ENCODE results near the gene RBMS3. TPM values are rescaled to one million over a fixed set of nuclear protein-coding genes. Genes with fewer than 3 reads are reported as not detected.
"Not testable (repeated sequence)": the region's sequence is repeated elsewhere in the genome, so short reads cannot be mapped to it uniquely, and the experiment has no call there.

Gene RBMS3
- total and polyA plus RNA-seq, 2 of the 13 experiments (the other 11 are each of a cell fraction or from before 2014, with no cell fraction given), result not detected

DNA sequence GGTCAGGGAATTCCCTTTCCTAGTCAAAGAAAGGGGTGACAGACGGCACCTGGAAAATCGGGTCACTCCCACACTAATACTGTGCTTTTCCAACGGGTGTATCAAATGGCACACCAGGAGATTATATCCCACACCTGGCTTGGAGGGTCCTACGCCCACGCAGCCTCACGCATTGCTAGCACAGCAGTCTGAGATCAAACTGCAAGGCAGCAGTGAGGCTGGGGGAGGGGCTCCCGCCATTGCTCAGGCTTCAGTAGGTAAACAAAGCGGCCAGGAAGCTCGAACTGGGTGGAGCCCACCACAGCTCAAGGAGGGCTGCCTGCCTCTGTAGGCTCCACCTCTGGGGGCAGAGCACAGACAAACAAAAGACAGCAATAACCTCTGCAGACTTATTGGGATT is 769.2 kb downstream of the RBMS3 start:
- in situ Hi-C loops (cut with HindIII; ENCODE audit: extremely low pct_ligation_motif_present, low pct_unique_long_range_greater_than_20kb); FAIRE-seq: not testable (repeated sequence)

DNA sequence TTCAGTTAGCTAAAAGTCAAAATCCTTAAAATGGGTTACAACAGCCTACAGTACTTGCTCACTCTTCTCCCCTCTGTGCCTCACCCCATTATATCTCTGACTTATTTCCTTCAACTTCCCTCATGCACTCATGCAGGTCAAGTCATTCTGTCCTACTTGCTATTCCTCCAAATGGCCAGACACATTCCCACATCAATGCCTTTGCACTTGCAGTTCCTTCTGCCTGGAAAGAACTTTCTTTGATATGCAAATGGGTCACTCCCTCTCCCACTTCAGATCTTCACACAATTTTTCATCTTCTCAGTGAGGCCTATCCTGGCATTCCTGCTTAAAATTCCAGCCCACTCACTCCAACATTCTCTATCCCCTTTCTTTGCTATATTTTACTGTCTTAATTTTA is 778.4 kb downstream of the RBMS3 start:
- ChIA-PET POLR2A (no interaction called here), CTCF (ENCODE audit: low intra/inter-chr PET ratio, low total read pairs) (no interaction called here)
- no peak for DNase-seq (ENCODE audit: low spot score)
- TF ChIP-seq SETDB1 (CRISPR knock-in tag; IDR thresholded peaks at IDR 0.05; ENCODE audit: borderline replicate concordance) (no peak), GZF1 (CRISPR knock-in tag; IDR thresholded peaks at IDR 0.05) (no peak), IKZF4 (CRISPR knock-in tag; IDR thresholded peaks at IDR 0.05; ENCODE audit: borderline replicate concordance, low read depth, not compliant biosample characterization) (no peak), ZNF766 (CRISPR knock-in tag; IDR thresholded peaks at IDR 0.05; ENCODE audit: borderline replicate concordance) (no peak), ZFP36L2 (CRISPR knock-in tag; IDR thresholded peaks at IDR 0.05) (no peak), GFI1 (CRISPR knock-in tag; IDR thresholded peaks at IDR 0.05; ENCODE audit: borderline replicate concordance) (no peak), MED8 (CRISPR knock-in tag; IDR thresholded peaks at IDR 0.05; ENCODE audit: insufficient replicate concordance) (no peak), HMG20A (CRISPR knock-in tag; IDR thresholded peaks at IDR 0.05; ENCODE audit: borderline replicate concordance) (no peak), JARID2 (CRISPR knock-in tag; IDR thresholded peaks at IDR 0.05; ENCODE audit: insufficient replicate concordance) (no peak), EZH2 (conservative IDR thresholded peaks at IDR 0.05; ENCODE audit: low read depth, low read length) (no peak), FOXC1 (CRISPR knock-in tag; IDR thresholded peaks at IDR 0.05; ENCODE audit: borderline replicate concordance) (no peak)
- TF ChIP-seq, protein P1, sequence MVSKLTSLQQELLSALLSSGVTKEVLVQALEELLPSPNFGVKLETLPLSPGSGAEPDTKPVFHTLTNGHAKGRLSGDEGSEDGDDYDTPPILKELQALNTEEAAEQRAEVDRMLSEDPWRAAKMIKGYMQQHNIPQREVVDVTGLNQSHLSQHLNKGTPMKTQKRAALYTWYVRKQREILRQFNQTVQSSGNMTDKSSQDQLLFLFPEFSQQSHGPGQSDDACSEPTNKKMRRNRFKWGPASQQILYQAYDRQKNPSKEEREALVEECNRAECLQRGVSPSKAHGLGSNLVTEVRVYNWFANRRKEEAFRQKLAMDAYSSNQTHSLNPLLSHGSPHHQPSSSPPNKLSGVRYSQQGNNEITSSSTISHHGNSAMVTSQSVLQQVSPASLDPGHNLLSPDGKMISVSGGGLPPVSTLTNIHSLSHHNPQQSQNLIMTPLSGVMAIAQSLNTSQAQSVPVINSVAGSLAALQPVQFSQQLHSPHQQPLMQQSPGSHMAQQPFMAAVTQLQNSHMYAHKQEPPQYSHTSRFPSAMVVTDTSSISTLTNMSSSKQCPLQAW (CRISPR knock-in tag; IDR thresholded peaks at IDR 0.05), result no peak
- FAIRE-seq, result no peak
- Histone ChIP-seq H3K4me2 (ENCODE audit: low read depth, low read length) (no peak overlapping the region), H3K27me3 (ENCODE audit: control insufficient read depth in 1 of 2, insufficient read depth in 2 of 2, low read length in 2 of 2) (no peaks in the 10 kb centered on the region), H3K9me3 (ENCODE audit: low read length) (no peaks in the 10 kb centered on the region), H3K4me1 (ENCODE audit: insufficient read depth, low read length) (peaks cover 8% of the 10 kb centered on the region; the same call in 1 of the 2 replicates), H4K20me1 (ENCODE audit: insufficient read depth, low read length) (no peaks in the 10 kb centered on the region), H3K9ac (ENCODE audit: insufficient read depth, low read depth, low read length) (no peak overlapping the region), H3K79me2 (ENCODE audit: insufficient read depth, low read length) (no peaks in the 10 kb centered on the region), H3K4me3 (replicated peaks in 1 of 3; ENCODE audit: insufficient read depth in 1 of 3, low read depth in 2 of 3, low read length in 3 of 3) (no peak overlapping the region), H3K27ac (ENCODE audit: extremely low read length, insufficient read depth, low read length) (no peak overlapping the region), H2AFZ (ENCODE audit: low read length) (no peak overlapping the region), H3K36me3 (replicated peaks in 1 of 2; ENCODE audit: control insufficient read depth in 1 of 2, insufficient read depth in 2 of 2, low read length in 2 of 2) (no peaks in the 10 kb centered on the region)
- no TSS peak for BruUV-seq (replicated peaks)
- no peak for ATAC-seq
- in situ Hi-C loops (cut with HindIII; ENCODE audit: extremely low pct_ligation_motif_present, low pct_unique_long_range_greater_than_20kb) (no loop called here), intact Hi-C loops (cut with micrococcal nuclease; ENCODE audit: unreplicated experiment) (no loop called here)

More for the DNA sequence above, 769.2 kb downstream of the RBMS3 start:
- POLR2A ChIA-PET; H3K27ac ChIP-seq (ENCODE audit: extremely low read length, insufficient read depth, low read length); H2AFZ ChIP-seq (ENCODE audit: low read length); H3K4me1 ChIP-seq (ENCODE audit: insufficient read depth, low read length); H3K4me2 ChIP-seq (ENCODE audit: low read depth, low read length); H3K79me2 ChIP-seq (ENCODE audit: insufficient read depth, low read length); BruUV-seq (replicated peaks); H3K4me3 ChIP-seq (replicated peaks in 1 of 3; ENCODE audit: insufficient read depth in 1 of 3, low read depth in 2 of 3, low read length in 3 of 3); H4K20me1 ChIP-seq (ENCODE audit: insufficient read depth, low read length); DNase-seq (ENCODE audit: low spot score); H3K9me3 ChIP-seq (ENCODE audit: low read length); intact Hi-C loops (cut with micrococcal nuclease; ENCODE audit: unreplicated experiment); CTCF ChIA-PET (ENCODE audit: low intra/inter-chr PET ratio, low total read pairs); ATAC-seq; H3K9ac ChIP-seq (ENCODE audit: insufficient read depth, low read depth, low read length); H3K27me3 ChIP-seq (ENCODE audit: control insufficient read depth in 1 of 2, insufficient read depth in 2 of 2, low read length in 2 of 2); H3K36me3 ChIP-seq (replicated peaks in 1 of 2; ENCODE audit: control insufficient read depth in 1 of 2, insufficient read depth in 2 of 2, low read length in 2 of 2): not testable (repeated sequence)
- TF ChIP-seq, protein P2, sequence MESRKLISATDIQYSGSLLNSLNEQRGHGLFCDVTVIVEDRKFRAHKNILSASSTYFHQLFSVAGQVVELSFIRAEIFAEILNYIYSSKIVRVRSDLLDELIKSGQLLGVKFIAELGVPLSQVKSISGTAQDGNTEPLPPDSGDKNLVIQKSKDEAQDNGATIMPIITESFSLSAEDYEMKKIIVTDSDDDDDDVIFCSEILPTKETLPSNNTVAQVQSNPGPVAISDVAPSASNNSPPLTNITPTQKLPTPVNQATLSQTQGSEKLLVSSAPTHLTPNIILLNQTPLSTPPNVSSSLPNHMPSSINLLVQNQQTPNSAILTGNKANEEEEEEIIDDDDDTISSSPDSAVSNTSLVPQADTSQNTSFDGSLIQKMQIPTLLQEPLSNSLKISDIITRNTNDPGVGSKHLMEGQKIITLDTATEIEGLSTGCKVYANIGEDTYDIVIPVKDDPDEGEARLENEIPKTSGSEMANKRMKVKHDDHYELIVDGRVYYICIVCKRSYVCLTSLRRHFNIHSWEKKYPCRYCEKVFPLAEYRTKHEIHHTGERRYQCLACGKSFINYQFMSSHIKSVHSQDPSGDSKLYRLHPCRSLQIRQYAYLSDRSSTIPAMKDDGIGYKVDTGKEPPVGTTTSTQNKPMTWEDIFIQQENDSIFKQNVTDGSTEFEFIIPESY (CRISPR knock-in tag; IDR thresholded peaks at IDR 0.05), result peak; percentile 39; the same call in 1 of the 2 replicates
- peak; percentile 33; the same call in 1 of the 2 replicates for TF ChIP-seq ZMYM4 (CRISPR knock-in tag; IDR thresholded peaks at IDR 0.05)
- WGBS (ENCODE audit: low lambda C conversion rate), result 0% methylated on average over 1 of the region's 9 CpGs
